HG03060 (cell line): ENCODE measurements around the gene SLC1A6.
"Not testable (repeated sequence)": the region's sequence is repeated elsewhere in the genome, so short reads cannot be mapped to it uniquely, and the experiment has no call there.

Source experiments
- ATAC-seq: cut with Tn5 transposase; IDR thresholded peaks from one replicate; pipeline ENCODE4 v1.9.1; 2021; ENCODE audit warnings: low read depth, moderate number of reproducible peaks; ENCODE audit not compliant: unreplicated experiment

SLC1A6 gene

GRCh38 chr19:14959263-14959662, 20.4 kb downstream of the SLC1A6 start:
- ATAC-seq = no peak

- ATAC-seq = no peak
Measured at GRCh38 chr19:14957464-14957863, 22.2 kb downstream of the SLC1A6 start.

GRCh38 chr19:14954071-14954655, 25.5 kb downstream of the SLC1A6 start:
- ATAC-seq = no peak

- no peak for ATAC-seq
Measured at GRCh38 chr19:14952767-14953166, 26.9 kb downstream of the SLC1A6 start.

GRCh38 chr19:14950421-14950820, 29.2 kb downstream of the SLC1A6 start:
- no peak for ATAC-seq

GRCh38 chr19:14949876-14950275, 29.8 kb downstream of the SLC1A6 start:
- no peak for ATAC-seq

- not testable (repeated sequence) for ATAC-seq
Measured at GRCh38 chr19:14949413-14949812, 30.3 kb downstream of the SLC1A6 start.

- no peak for ATAC-seq
Measured at GRCh38 chr19:14944456-14944855, 35.2 kb downstream of the SLC1A6 start.

- ATAC-seq = no peak
Measured at GRCh38 chr19:14943601-14944000, 36.1 kb downstream of the SLC1A6 start.

- no peak for ATAC-seq
Measured at GRCh38 chr19:14941189-14941588, 38.5 kb downstream of the SLC1A6 start, which contains the start of gene OR7C2. TSS of gene OR7C2 (plus strand) at chr19:14941489. CDS start at chr19:14941489, 0 bp downstream.

GRCh38 chr19:14940266-14940665, 39.4 kb downstream of the SLC1A6 start:
- ATAC-seq = no peak

- no peak for ATAC-seq
Measured at GRCh38 chr19:14933506-14933905, 46.2 kb downstream of the SLC1A6 start.

GRCh38 chr19:14916848-14917247, 62.8 kb downstream of the SLC1A6 start:
- no peak for ATAC-seq

GRCh38 chr19:14915116-14915515, 64.5 kb downstream of the SLC1A6 start:
- no peak for ATAC-seq

- no peak for ATAC-seq
Measured at GRCh38 chr19:14906711-14907110, 73.0 kb downstream of the SLC1A6 start.

- no peak for ATAC-seq
Measured at GRCh38 chr19:14901675-14902260, 77.9 kb downstream of the SLC1A6 start.
